Memory B cell (primary cell): ENCODE measurements around the gene KLK7.

ENCODE experiments used
- ATAC-seq: fragments of 150-1000 bp; cut with Tn5 transposase; 2 replicates; pipeline ENCODE4 v1.10.0; 2021; ENCODE audit warnings: low read depth, mild to moderate bottlenecking, moderate library complexity
- DNase-seq, 2 donors: peaks; one replicate each; pipeline ENCODE4 v3.0.0; 2022; ENCODE audit warnings: low spot score in 2 of 2
- H3K27ac Mint-ChIP-seq: one replicate; pipeline ENCODE4 v1.8.0; 2022; ENCODE audit warnings: mild to moderate bottlenecking, moderate library complexity, mixed read lengths
- H3K27me3 Mint-ChIP-seq: one replicate; pipeline ENCODE4 v1.8.0; 2022; ENCODE audit warnings: mixed read lengths
- H3K36me3 Mint-ChIP-seq: one replicate; pipeline ENCODE4 v1.8.0; 2022; ENCODE audit warnings: mild to moderate bottlenecking, mixed read lengths
- H3K4me1 Mint-ChIP-seq: one replicate; pipeline ENCODE4 v1.8.0; 2022; ENCODE audit warnings: mixed read lengths
- H3K4me3 Mint-ChIP-seq: one replicate; pipeline ENCODE4 v1.8.0; 2022; ENCODE audit warnings: mild to moderate bottlenecking, moderate library complexity, mixed read lengths
- H3K9me3 Mint-ChIP-seq: one replicate; pipeline ENCODE4 v1.8.0; 2022; ENCODE audit warnings: mixed read lengths

The KLK7 gene

GRCh38 chr19:50983625-50984292, at the start of gene KLK7:
KLK7 (minus strand) TSS chr19:50983917; CDS start chr19:50982399, 1,518 bp downstream.
- H3K27ac Mint-ChIP-seq: no peak within 1 kb of the TSS
- ATAC-seq (no peak), DNase-seq (no peak)
- peaks cover 4% of the 10 kb centered on the region for H3K36me3 Mint-ChIP-seq
- H3K27me3 Mint-ChIP-seq: peaks cover 30% of the 10 kb centered on the region
- no peaks in the 10 kb centered on the region for H3K4me1 Mint-ChIP-seq
- no peak within 1 kb of the TSS for H3K4me3 Mint-ChIP-seq
- H3K9me3 Mint-ChIP-seq: peaks cover 6% of the 10 kb centered on the region

- H3K27ac Mint-ChIP-seq: no peak overlapping the region
- H3K36me3 Mint-ChIP-seq: no peaks in the 10 kb centered on the region
- peaks cover 28% of the 10 kb centered on the region for H3K27me3 Mint-ChIP-seq
- no peak for ATAC-seq
- H3K4me1 Mint-ChIP-seq: no peaks in the 10 kb centered on the region
- no peak overlapping the region for H3K4me3 Mint-ChIP-seq
- H3K9me3 Mint-ChIP-seq: peaks cover 5% of the 10 kb centered on the region
- no peak for DNase-seq
These were observed 48.1 kb upstream of the KLK7 start for GRCh38 chr19:51031880-51032225.

- DNase-seq (no peak), ATAC-seq (no peak)
- Mint-ChIP-seq H3K27ac (no peak overlapping the region), H3K9me3 (peaks cover 5% of the 10 kb centered on the region), H3K4me3 (no peak overlapping the region), H3K36me3 (no peaks in the 10 kb centered on the region), H3K4me1 (no peaks in the 10 kb centered on the region), H3K27me3 (peaks cover 31% of the 10 kb centered on the region)
These were observed 47.6 kb upstream of the KLK7 start for GRCh38 chr19:51031220-51031879.

- no peaks in the 10 kb centered on the region for H3K36me3 Mint-ChIP-seq
- H3K27ac Mint-ChIP-seq: no peak overlapping the region
- DNase-seq: no peak
- H3K9me3 Mint-ChIP-seq: peaks cover 5% of the 10 kb centered on the region
- H3K27me3 Mint-ChIP-seq: peaks cover 28% of the 10 kb centered on the region
- no peak for ATAC-seq
- no peaks in the 10 kb centered on the region for H3K4me1 Mint-ChIP-seq
- no peak overlapping the region for H3K4me3 Mint-ChIP-seq
These were observed 46.9 kb upstream of the KLK7 start for GRCh38 chr19:51030631-51031030.

GRCh38 chr19:51029718-51030117, 46.0 kb upstream of the KLK7 start:
- no peak for DNase-seq
- Mint-ChIP-seq H3K27me3 (peaks cover 27% of the 10 kb centered on the region), H3K9me3 (peaks cover 5% of the 10 kb centered on the region), H3K4me1 (no peaks in the 10 kb centered on the region), H3K36me3 (no peaks in the 10 kb centered on the region), H3K4me3 (no peak overlapping the region), H3K27ac (no peak overlapping the region)
- ATAC-seq: no peak

DNA sequence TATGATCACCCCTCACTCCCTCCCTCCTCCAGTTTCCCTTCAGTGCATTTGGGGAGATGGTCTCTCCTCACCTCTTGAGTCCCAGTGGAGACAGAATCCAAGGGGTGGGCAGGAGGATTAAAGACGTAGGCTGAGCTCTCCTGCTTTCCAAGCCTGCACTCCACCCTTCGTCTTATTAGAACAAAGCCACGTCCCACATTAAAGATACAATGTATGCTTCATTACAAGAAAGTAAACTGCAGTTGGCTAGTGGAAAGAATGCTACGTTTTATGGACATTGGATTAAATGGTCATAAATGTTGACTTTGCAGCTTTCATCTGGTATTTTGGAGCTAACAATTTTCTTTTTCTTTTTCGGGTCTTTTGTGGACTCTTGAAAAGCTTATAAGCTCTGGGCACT, 44.2 kb upstream of the KLK7 start:
- Mint-ChIP-seq H3K9me3 (peaks cover 5% of the 10 kb centered on the region), H3K27me3 (peaks cover 25% of the 10 kb centered on the region), H3K36me3 (no peaks in the 10 kb centered on the region), H3K4me3 (no peak overlapping the region), H3K4me1 (no peaks in the 10 kb centered on the region), H3K27ac (no peak overlapping the region)
- no peak for DNase-seq
- no peak for ATAC-seq

- H3K9me3 Mint-ChIP-seq: peaks cover 5% of the 10 kb centered on the region
- H3K27me3 Mint-ChIP-seq: peaks cover 29% of the 10 kb centered on the region
- H3K36me3 Mint-ChIP-seq: no peaks in the 10 kb centered on the region
- H3K4me1 Mint-ChIP-seq: no peaks in the 10 kb centered on the region
- no peak overlapping the region for H3K27ac Mint-ChIP-seq
- no peak overlapping the region for H3K4me3 Mint-ChIP-seq
- no peak for ATAC-seq
- DNase-seq: no peak
These were observed 43.5 kb upstream of the KLK7 start for GRCh38 chr19:51027126-51027806.

DNA sequence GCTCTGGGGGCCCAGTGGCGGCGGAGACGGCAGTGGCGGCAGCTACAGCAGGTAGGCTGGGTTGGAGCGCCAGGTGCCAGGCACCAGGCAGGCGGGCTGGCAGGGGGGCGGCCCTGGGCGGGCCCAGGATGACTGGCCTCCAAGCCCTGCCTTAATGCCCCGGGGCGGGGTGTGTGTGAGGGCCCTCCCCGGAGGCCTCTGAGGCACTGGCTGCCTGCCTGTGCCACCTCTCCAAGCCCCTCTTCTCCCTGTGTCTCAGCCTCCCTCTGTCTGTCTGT, 42.8 kb upstream of the KLK7 start, which contains the start of gene KLK11:
TSS of gene KLK11 (minus strand) at position 63 of the 278 bp plus-strand sequence. CDS start 985 bp downstream, outside the sequence.
- no peaks in the 10 kb centered on the region for H3K36me3 Mint-ChIP-seq
- peaks cover 26% of the 10 kb centered on the region for H3K27me3 Mint-ChIP-seq
- DNase-seq (no peak), ATAC-seq (no peak)
- no peaks in the 10 kb centered on the region for H3K4me1 Mint-ChIP-seq
- no peak within 1 kb of the TSS for H3K27ac Mint-ChIP-seq
- H3K4me3 Mint-ChIP-seq: no peak within 1 kb of the TSS
- peaks cover 5% of the 10 kb centered on the region for H3K9me3 Mint-ChIP-seq

DNA sequence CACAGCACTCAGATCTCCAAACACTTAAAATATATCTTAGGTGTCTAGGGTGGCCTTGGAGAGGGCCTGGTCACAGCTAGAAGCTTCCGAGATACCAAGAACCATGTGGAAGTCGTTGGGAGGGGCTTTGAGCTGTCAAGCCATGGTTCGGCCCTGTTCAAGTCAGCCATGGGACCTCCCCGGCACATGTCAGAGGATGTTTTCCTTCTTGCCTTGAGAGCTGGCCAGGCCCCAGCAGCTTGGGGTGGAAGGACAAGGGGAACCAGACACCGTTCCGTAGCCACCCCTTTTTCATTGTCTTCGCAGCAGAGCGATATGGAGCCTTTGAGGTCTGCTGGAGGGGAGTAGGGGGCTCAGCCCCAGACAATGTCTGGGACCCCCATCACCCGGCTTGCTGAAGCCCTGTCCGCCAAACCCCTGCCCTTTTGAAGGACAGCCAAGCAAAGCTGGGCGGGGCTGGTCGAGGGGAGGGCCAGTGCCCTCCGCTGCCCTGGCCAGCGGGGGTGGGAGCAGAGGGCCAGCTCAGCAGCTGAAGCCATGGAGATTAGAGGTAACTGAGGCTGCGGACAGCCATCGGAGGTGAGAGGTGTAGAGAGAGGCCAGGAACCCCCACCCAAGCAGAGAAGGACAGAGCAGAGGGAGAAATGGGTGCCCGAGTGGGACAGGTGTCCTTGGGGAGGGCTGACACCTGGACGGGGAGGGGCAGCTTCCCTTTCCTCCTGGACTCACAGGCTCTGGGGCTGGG, 42.3 kb upstream of the KLK7 start:
- Mint-ChIP-seq H3K27ac (no peak overlapping the region), H3K9me3 (peaks cover 2% of the 10 kb centered on the region), H3K4me3 (no peak overlapping the region), H3K27me3 (peaks cover 21% of the 10 kb centered on the region), H3K36me3 (no peaks in the 10 kb centered on the region), H3K4me1 (no peaks in the 10 kb centered on the region)
- ATAC-seq (no peak), DNase-seq (no peak)

DNA sequence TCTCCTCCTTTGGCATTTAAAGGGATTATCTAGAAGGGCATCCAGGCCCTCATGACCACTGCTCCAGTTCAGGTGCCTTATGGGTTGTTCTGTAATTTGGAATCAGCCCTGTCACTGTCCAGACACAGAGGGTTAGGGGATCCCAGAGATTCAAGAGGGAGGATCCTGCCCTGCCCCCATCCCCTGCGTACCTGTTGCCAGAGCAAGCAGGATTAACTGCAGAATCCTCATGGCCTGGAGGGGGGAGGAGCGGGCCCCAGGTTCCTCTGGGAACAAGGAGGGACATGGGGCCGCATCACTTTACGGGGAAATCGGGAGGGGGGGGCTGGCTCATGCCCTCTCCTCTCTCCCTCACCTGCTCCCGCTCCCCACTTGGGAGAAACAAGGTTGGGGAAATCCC, 41.7 kb upstream of the KLK7 start:
- no peak for ATAC-seq
- Mint-ChIP-seq H3K27ac (no peak overlapping the region), H3K36me3 (no peaks in the 10 kb centered on the region), H3K4me3 (no peak overlapping the region), H3K9me3 (no peaks in the 10 kb centered on the region), H3K4me1 (no peaks in the 10 kb centered on the region), H3K27me3 (peaks cover 17% of the 10 kb centered on the region)
- DNase-seq: no peak

DNA sequence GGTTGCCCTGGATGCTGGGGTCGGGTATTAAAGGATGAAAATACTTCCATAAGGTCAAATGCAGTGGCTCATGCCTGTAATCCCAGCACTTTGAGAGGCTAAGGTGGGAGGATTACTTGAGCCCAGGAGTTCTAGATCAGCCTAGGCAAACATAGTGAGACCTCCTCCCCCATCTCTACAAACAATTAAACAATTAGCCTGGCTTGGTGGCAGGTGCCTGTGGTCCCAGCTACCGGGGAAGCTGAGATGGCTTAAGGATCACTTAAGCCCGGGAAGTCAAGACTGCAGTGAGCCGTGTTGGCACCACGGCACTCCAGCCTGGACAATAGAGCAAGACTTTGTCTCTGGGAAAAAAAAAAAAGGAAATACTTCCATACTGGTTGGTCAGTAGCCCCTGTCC, 41.2 kb upstream of the KLK7 start:
- Mint-ChIP-seq H3K4me3 (no peak overlapping the region), H3K36me3 (peaks cover under 1% of the 10 kb centered on the region), H3K9me3 (peaks cover under 1% of the 10 kb centered on the region), H3K4me1 (peaks cover 1% of the 10 kb centered on the region), H3K27me3 (peaks cover 19% of the 10 kb centered on the region), H3K27ac (no peak overlapping the region)
- no peak for ATAC-seq
- DNase-seq: no peak

GRCh38 chr19:51023946-51024345, 40.2 kb upstream of the KLK7 start:
- H3K9me3 Mint-ChIP-seq: peaks cover 2% of the 10 kb centered on the region
- peaks cover 2% of the 10 kb centered on the region for H3K36me3 Mint-ChIP-seq
- H3K27me3 Mint-ChIP-seq: peaks cover 21% of the 10 kb centered on the region
- no peak for DNase-seq
- ATAC-seq: no peak
- peaks cover 3% of the 10 kb centered on the region for H3K4me1 Mint-ChIP-seq
- H3K27ac Mint-ChIP-seq: no peak overlapping the region
- no peak overlapping the region for H3K4me3 Mint-ChIP-seq

DNA sequence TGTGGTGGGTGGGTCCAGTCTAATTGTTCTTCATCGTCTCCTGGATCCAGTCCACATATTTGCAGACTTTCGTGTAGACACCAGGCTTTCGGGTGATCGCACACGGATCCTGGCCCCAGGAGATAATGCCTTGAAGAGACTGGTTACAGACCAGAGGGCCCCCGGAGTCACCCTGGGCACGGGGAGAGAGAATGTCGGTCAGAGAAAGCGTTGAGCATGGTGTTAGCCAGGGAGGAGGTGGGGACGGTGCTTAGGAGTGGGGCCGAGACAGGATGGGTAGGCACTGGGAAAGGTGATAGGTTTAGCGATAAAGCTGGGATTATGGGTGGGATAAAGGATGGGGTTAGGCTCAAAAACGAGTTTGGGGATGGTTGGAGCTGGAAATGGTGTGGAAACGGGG, 38.8 kb upstream of the KLK7 start:
- H3K4me1 Mint-ChIP-seq: peaks cover 6% of the 10 kb centered on the region
- no peak for DNase-seq
- ATAC-seq: no peak
- peaks cover 3% of the 10 kb centered on the region for H3K9me3 Mint-ChIP-seq
- H3K4me3 Mint-ChIP-seq: no peak overlapping the region
- H3K27me3 Mint-ChIP-seq: peaks cover 27% of the 10 kb centered on the region
- H3K27ac Mint-ChIP-seq: no peak overlapping the region
- peaks cover 5% of the 10 kb centered on the region for H3K36me3 Mint-ChIP-seq

DNA sequence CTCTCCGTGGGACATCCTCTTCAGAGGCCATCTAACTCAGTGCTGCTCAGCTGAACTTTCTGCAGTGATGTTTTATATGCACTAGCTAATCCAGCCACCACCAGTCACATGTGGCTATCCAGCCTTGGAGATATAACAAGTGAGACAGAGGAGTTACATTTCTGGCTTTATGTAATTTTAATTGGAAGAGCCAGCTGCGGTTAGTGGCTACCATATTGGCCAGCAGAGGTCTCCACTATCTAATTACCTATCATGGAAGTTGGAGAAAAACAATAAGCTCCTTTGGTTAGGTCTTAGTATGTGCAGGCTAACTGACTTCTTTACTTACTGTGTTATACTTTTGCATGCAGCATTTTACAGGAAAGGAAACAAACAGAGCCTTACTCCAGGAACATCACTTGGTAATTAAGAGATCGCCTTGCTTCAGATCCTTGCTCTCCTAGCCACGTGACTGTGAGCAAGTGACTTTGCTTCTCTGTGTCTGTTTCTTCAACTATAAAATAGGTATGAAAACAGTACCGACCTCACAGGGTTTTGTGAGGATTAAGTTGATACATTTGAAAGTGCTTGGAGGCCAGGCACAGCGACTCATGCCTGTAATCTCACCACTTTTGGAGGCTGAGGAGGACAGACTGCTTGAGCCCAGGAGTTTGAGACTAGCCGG, 37.4 kb upstream of the KLK7 start:
- DNase-seq: no peak
- no peak for ATAC-seq
- H3K27me3 Mint-ChIP-seq: peaks cover 29% of the 10 kb centered on the region
- peaks cover 13% of the 10 kb centered on the region for H3K4me1 Mint-ChIP-seq
- no peak overlapping the region for H3K27ac Mint-ChIP-seq
- H3K36me3 Mint-ChIP-seq: peaks cover 7% of the 10 kb centered on the region
- peaks cover 3% of the 10 kb centered on the region for H3K9me3 Mint-ChIP-seq
- H3K4me3 Mint-ChIP-seq: no peak overlapping the region
